SJCRH30 (cell line): Measurements from ENCODE around the gene ASAP2. TPM values are rescaled to one million over a fixed set of nuclear protein-coding genes. Genes with fewer than 3 reads are reported as not detected.
"Not testable (repeated sequence)": the region's sequence is repeated elsewhere in the genome, so short reads cannot be mapped to it uniquely, and the experiment has no call there.

Experiments
- DNase-seq, 2 experiments: peaks; one replicate each; pipeline ENCODE4 v3.0.0-alpha.2; 2015 to 2020
- H3K27ac ChIP-seq: fragments of 250-450 bp; sonication (Bioruptor Pico); 2 replicates; pipeline ENCODE4 v1.5.1; 2020; ENCODE audit warnings: mild to moderate bottlenecking, moderate library complexity
- H3K27me3 ChIP-seq: fragments of 250-450 bp; sonication (Bioruptor Pico); 2 replicates; pipeline ENCODE4 v1.5.1; 2020; ENCODE audit warnings: mild to moderate bottlenecking, moderate library complexity
- H3K36me3 ChIP-seq: fragments of 250-450 bp; sonication (Bioruptor Pico); 2 replicates; pipeline ENCODE4 v1.5.1; 2020; ENCODE audit warnings: mild to moderate bottlenecking, moderate library complexity
- H3K4me1 ChIP-seq: fragments of 250-450 bp; sonication (Bioruptor Pico); 2 replicates; pipeline ENCODE4 v1.5.1; 2020; ENCODE audit warnings: mild to moderate bottlenecking, moderate library complexity
- H3K4me3 ChIP-seq: fragments of 250-450 bp; sonication (Bioruptor Pico); 2 replicates; pipeline ENCODE4 v1.5.1; 2020; ENCODE audit warnings: mild to moderate bottlenecking, moderate library complexity
- H3K9me3 ChIP-seq: fragments of 250-450 bp; sonication (Bioruptor Pico); replicated peaks from 2 replicates; pipeline ENCODE4 v1.5.1; 2020; ENCODE audit warnings: mild to moderate bottlenecking, moderate library complexity
- total RNA-seq: library from RNA; depleted of rRNA; stranded (reverse); fragments of >200 nt; shearing (Covaris generic); gene quantifications from 2 replicates; pipeline ENCODE4 v1.2.3, GENCODE V29; 2014

ASAP2 gene
- total RNA-seq, 1 experiment from 2014 or later = 32.6 TPM

GRCh38 chr2:9255416-9255815 is 48.8 kb downstream of the ASAP2 start:
- H3K4me1 ChIP-seq = peaks cover 33% of the 10 kb centered on the region
- H3K27ac ChIP-seq = no peak overlapping the region
- no peaks in the 10 kb centered on the region for H3K9me3 ChIP-seq
- H3K4me3 ChIP-seq = no peak overlapping the region
- no peaks in the 10 kb centered on the region for H3K27me3 ChIP-seq
- DNase-seq = no peak
- peaks cover 2% of the 10 kb centered on the region; the same call in 1 of the 2 replicates for H3K36me3 ChIP-seq

GRCh38 chr2:9256147-9256546 is 49.5 kb downstream of the ASAP2 start:
- peaks cover 26% of the 10 kb centered on the region for H3K4me1 ChIP-seq
- no peak overlapping the region for H3K27ac ChIP-seq
- H3K36me3 ChIP-seq = peaks cover 2% of the 10 kb centered on the region; the same call in 1 of the 2 replicates

GRCh38 chr2:9256570-9257043 is 50.0 kb downstream of the ASAP2 start:
- no peak overlapping the region for H3K27ac ChIP-seq
- DNase-seq = peak; percentile 35 to 51
- peaks cover 22% of the 10 kb centered on the region for H3K4me1 ChIP-seq
- H3K27me3 ChIP-seq = no peaks in the 10 kb centered on the region
- H3K9me3 ChIP-seq = no peaks in the 10 kb centered on the region
- H3K4me3 ChIP-seq = no peak overlapping the region
- peaks cover 2% of the 10 kb centered on the region; the same call in 1 of the 2 replicates for H3K36me3 ChIP-seq

More at GRCh38 chr2:9256147-9256546, 49.5 kb downstream of the ASAP2 start:
- Histone ChIP-seq H3K27me3 (no peaks in the 10 kb centered on the region), H3K4me3 (no peak overlapping the region), H3K9me3 (no peaks in the 10 kb centered on the region)
- no peak for DNase-seq

- Histone ChIP-seq H3K27me3 (no peaks in the 10 kb centered on the region), H3K4me3 (no peak overlapping the region), H3K4me1 (peaks cover 17% of the 10 kb centered on the region), H3K27ac (no peak overlapping the region), H3K36me3 (peaks cover 2% of the 10 kb centered on the region; the same call in 1 of the 2 replicates), H3K9me3 (no peaks in the 10 kb centered on the region)
- no peak for DNase-seq
Observed at GRCh38 chr2:9258501-9258900, 51.9 kb downstream of the ASAP2 start.

- no peaks in the 10 kb centered on the region for H3K9me3 ChIP-seq
- H3K27me3 ChIP-seq = no peaks in the 10 kb centered on the region
- DNase-seq = no peak
- peaks cover 2% of the 10 kb centered on the region; the same call in 1 of the 2 replicates for H3K36me3 ChIP-seq
- peaks cover 17% of the 10 kb centered on the region for H3K4me1 ChIP-seq
- no peak overlapping the region for H3K4me3 ChIP-seq
- H3K27ac ChIP-seq = no peak overlapping the region
Observed at GRCh38 chr2:9258953-9259399, 52.4 kb downstream of the ASAP2 start.

- Histone ChIP-seq H3K27ac (no peak overlapping the region), H3K36me3 (peaks cover 2% of the 10 kb centered on the region; the same call in 1 of the 2 replicates), H3K4me1 (peaks cover 17% of the 10 kb centered on the region), H3K9me3 (no peaks in the 10 kb centered on the region), H3K27me3 (no peaks in the 10 kb centered on the region), H3K4me3 (no peak overlapping the region)
- no peak for DNase-seq
Observed at GRCh38 chr2:9260464-9260918, 53.9 kb downstream of the ASAP2 start.

GRCh38 chr2:9261231-9261883 is 54.7 kb downstream of the ASAP2 start:
- Histone ChIP-seq H3K4me1 (peaks cover 14% of the 10 kb centered on the region), H3K27ac (no peak overlapping the region), H3K4me3 (no peak overlapping the region), H3K27me3 (no peaks in the 10 kb centered on the region), H3K36me3 (peaks cover 2% of the 10 kb centered on the region; the same call in 1 of the 2 replicates), H3K9me3 (no peaks in the 10 kb centered on the region)
- no peak for DNase-seq

GRCh38 chr2:9262671-9263171 is 56.1 kb downstream of the ASAP2 start:
- Histone ChIP-seq H3K4me1 (peaks cover 3% of the 10 kb centered on the region), H3K27ac (no peak overlapping the region), H3K9me3 (no peaks in the 10 kb centered on the region), H3K27me3 (no peaks in the 10 kb centered on the region), H3K36me3 (peaks cover 2% of the 10 kb centered on the region; the same call in 1 of the 2 replicates), H3K4me3 (no peak overlapping the region)
- no peak for DNase-seq

GRCh38 chr2:9263428-9263827 is 56.8 kb downstream of the ASAP2 start:
- H3K27me3 ChIP-seq = no peaks in the 10 kb centered on the region
- H3K4me1 ChIP-seq = peaks cover 7% of the 10 kb centered on the region
- no peaks in the 10 kb centered on the region for H3K9me3 ChIP-seq
- no peak for DNase-seq
- H3K4me3 ChIP-seq = no peak overlapping the region
- peaks cover 2% of the 10 kb centered on the region; the same call in 1 of the 2 replicates for H3K36me3 ChIP-seq
- H3K27ac ChIP-seq = no peak overlapping the region

GRCh38 chr2:9264301-9264700 is 57.7 kb downstream of the ASAP2 start:
- Histone ChIP-seq H3K4me3 (no peak overlapping the region), H3K27ac (no peak overlapping the region), H3K27me3 (no peaks in the 10 kb centered on the region), H3K4me1 (peaks cover 14% of the 10 kb centered on the region), H3K9me3 (no peaks in the 10 kb centered on the region), H3K36me3 (no peaks in the 10 kb centered on the region)
- no peak for DNase-seq

- Histone ChIP-seq H3K4me3 (no peak overlapping the region), H3K36me3 (no peaks in the 10 kb centered on the region), H3K4me1 (peaks cover 31% of the 10 kb centered on the region), H3K27ac (no peak overlapping the region), H3K9me3 (no peaks in the 10 kb centered on the region), H3K27me3 (no peaks in the 10 kb centered on the region)
- DNase-seq = no peak
Observed at GRCh38 chr2:9266711-9267110, 60.1 kb downstream of the ASAP2 start.

GRCh38 chr2:9267286-9267685 is 60.7 kb downstream of the ASAP2 start:
- not testable (repeated sequence) for H3K27ac ChIP-seq, H3K4me3 ChIP-seq, H3K27me3 ChIP-seq, DNase-seq, H3K9me3 ChIP-seq, H3K36me3 ChIP-seq
- H3K4me1 ChIP-seq = peaks cover 31% of the 10 kb centered on the region

- no peak for DNase-seq
- H3K27me3 ChIP-seq = no peaks in the 10 kb centered on the region
- no peak overlapping the region for H3K4me3 ChIP-seq
- no peaks in the 10 kb centered on the region for H3K36me3 ChIP-seq
- H3K9me3 ChIP-seq = no peaks in the 10 kb centered on the region
- no peak overlapping the region for H3K27ac ChIP-seq
- H3K4me1 ChIP-seq = peaks cover 28% of the 10 kb centered on the region
Observed at GRCh38 chr2:9268301-9269080, 61.9 kb downstream of the ASAP2 start.

GRCh38 chr2:9269295-9269694 is 62.7 kb downstream of the ASAP2 start:
- H3K36me3 ChIP-seq = no peaks in the 10 kb centered on the region
- peaks cover 28% of the 10 kb centered on the region for H3K4me1 ChIP-seq
- H3K27me3 ChIP-seq = no peaks in the 10 kb centered on the region
- H3K9me3 ChIP-seq = no peaks in the 10 kb centered on the region
- no peak for DNase-seq
- H3K4me3 ChIP-seq = no peak overlapping the region
- H3K27ac ChIP-seq = peak overlapping the region; percentile 84
